Endothelial cell of umbilical vein (primary cell): ENCODE results near the gene PRXL2B. TPM values are rescaled to one million over a fixed set of nuclear protein-coding genes. Genes with fewer than 3 reads are reported as not detected.

Source experiments
- BruUV-seq: library from RNA; stranded (reverse); fragments of 400-500 nt; replicated peaks from 2 replicates; lab custom pipeline; 2021; lab: Mats Ljungman, UMichigan
- CTCF ChIA-PET: fragments of 300-600, 350-600 bp; sonication (Branson Sonifier 250); formaldehyde crosslinking; loops from one replicate; lab custom pipeline; 2021; ENCODE audit warnings: antibody characterized with exemption, inconsistent platforms; lab: Charles Lee
- POLR2A ChIA-PET: fragments of 300-600, 350-600 bp; sonication (Branson Sonifier 250); formaldehyde crosslinking; loops from one replicate; lab custom pipeline; 2021; ENCODE audit warnings: antibody characterized with exemption, inconsistent platforms; lab: Charles Lee
- DNase-seq: peaks from one replicate; pipeline ENCODE4 v3.0.0-alpha.2; 2011; ENCODE audit warnings: low read depth, low spot score
- FAIRE-seq: peaks from 2 replicates; lab custom pipeline; 2011; peaks lifted over from hg19 to GRCh38; lab: Jason Lieb, UNC
- H2AFZ ChIP-seq: 2 replicates; pipeline ENCODE4 v1.6.0; 2012; ENCODE audit warnings: low read depth, low read length, control low read depth, inconsistent platforms
- H3K27ac ChIP-seq: 2 replicates; pipeline ENCODE4 v1.5.1; 2011; ENCODE audit warnings: low read depth, mild to moderate bottlenecking, control low read depth, low read length, moderate library complexity; ENCODE audit not compliant: insufficient read depth
- H3K27me3 ChIP-seq, 2 experiments: 2 replicates each; pipeline versions ENCODE4 v1.6.0 to v1.6.1; 2011; ENCODE audit warnings: low read length in 2 of 2, mixed read lengths in 1 of 2; ENCODE audit not compliant: control insufficient read depth in 2 of 2, insufficient read depth in 2 of 2
- H3K36me3 ChIP-seq, 2 experiments: 2 replicates in 1 of 2; 3 replicates in 1 of 2; pipeline ENCODE4 v1.5.1; 2011; ENCODE audit warnings: low read length in 2 of 2, mild to moderate bottlenecking in 1 of 2, moderate library complexity in 1 of 2; ENCODE audit not compliant: control insufficient read depth in 2 of 2, insufficient read depth in 2 of 2; ENCODE audit errors: extremely low read depth in 1 of 2
- H3K4me1 ChIP-seq: 3 replicates; pipeline ENCODE4 v1.5.1; 2011; ENCODE audit warnings: mild to moderate bottlenecking, low read length; ENCODE audit not compliant: control insufficient read depth, insufficient read depth; ENCODE audit errors: extremely low read depth
- H3K4me2 ChIP-seq: 2 replicates; pipeline ENCODE4 v1.6.1; 2011; ENCODE audit warnings: low read length, control low read depth, mixed read lengths; ENCODE audit not compliant: insufficient read depth
- H3K4me3 ChIP-seq, 3 experiments: fragments of 200-600 bp in 1 of 3; sonication (generic), shearing (Covaris generic) in 1 of 3; replicated peaks in 1 of 3; 2 replicates each; pipeline ENCODE4 v1.5.1; 2011 to 2016; ENCODE audit warnings: control low read depth in 3 of 3, low read length in 3 of 3, mild to moderate bottlenecking in 2 of 3, inconsistent platforms in 1 of 3, low read depth in 1 of 3, moderate library complexity in 1 of 3; ENCODE audit not compliant: insufficient read depth in 1 of 3
- H3K79me2 ChIP-seq: 2 replicates; pipeline ENCODE4 v1.6.0; 2012; ENCODE audit warnings: low read length, inconsistent platforms; ENCODE audit not compliant: control insufficient read depth, insufficient read depth
- H3K9ac ChIP-seq: replicated peaks from 2 replicates; pipeline ENCODE3; 2011; ENCODE audit warnings: low read length, control low read depth; ENCODE audit not compliant: insufficient read depth; ENCODE audit errors: extremely low read depth
- H3K9me1 ChIP-seq: replicated peaks from 3 replicates; pipeline ENCODE4 v1.6.0; 2011; ENCODE audit warnings: mild to moderate bottlenecking, low read length; ENCODE audit not compliant: control insufficient read depth, insufficient read depth; ENCODE audit errors: extremely low read depth
- H3K9me3 ChIP-seq: replicated peaks from 2 replicates; pipeline ENCODE4 v1.5.1; 2012; ENCODE audit warnings: low read length, inconsistent platforms; ENCODE audit not compliant: control insufficient read depth, insufficient read depth
- H4K20me1 ChIP-seq: replicated peaks from 2 replicates; pipeline ENCODE3; 2011; ENCODE audit warnings: mild to moderate bottlenecking, low read length; ENCODE audit not compliant: control insufficient read depth, insufficient read depth; ENCODE audit errors: extremely low read depth
- CTCF ChIP-seq, 2 donors: IDR thresholded peaks; 1 replicate in 1 of 2; 2 replicates in 1 of 2; pipeline ENCODE4 v1.5.1; 2011; ENCODE audit warnings: low read length in 2 of 2, mild to moderate bottlenecking in 2 of 2, moderate library complexity in 2 of 2, control low read depth in 1 of 2, inconsistent platforms in 1 of 2, low read depth in 1 of 2; ENCODE audit not compliant: insufficient read depth in 1 of 2; ENCODE audit errors: extremely low read depth in 1 of 2
- EZH2 ChIP-seq: IDR thresholded peaks from 2 replicates; pipeline ENCODE4 v1.6.1; 2012; ENCODE audit warnings: borderline replicate concordance, low read depth, mild to moderate bottlenecking, moderate library complexity, low read length, inconsistent platforms; ENCODE audit not compliant: severe bottlenecking
- FOS ChIP-seq: IDR thresholded peaks from 2 replicates; pipeline ENCODE4 v1.6.1; 2011; ENCODE audit warnings: mild to moderate bottlenecking, low read length, moderate library complexity, borderline replicate concordance; ENCODE audit not compliant: insufficient read depth
- GATA2 ChIP-seq: IDR thresholded peaks from 2 replicates; pipeline ENCODE4 v1.7.0; 2011; ENCODE audit warnings: low read depth, mild to moderate bottlenecking, moderate library complexity, mixed read lengths, low read length; ENCODE audit not compliant: insufficient read length, insufficient read depth
- JUN ChIP-seq: IDR thresholded peaks from 2 replicates; pipeline ENCODE4 v1.6.1; 2011; ENCODE audit warnings: borderline replicate concordance, low read depth; ENCODE audit not compliant: insufficient read length, insufficient read depth
- MYC ChIP-seq: IDR thresholded peaks from one replicate; pipeline ENCODE4 v1.6.1; 2011; ENCODE audit warnings: mild to moderate bottlenecking, low read depth, low read length
- POLR2A ChIP-seq: IDR thresholded peaks from 2 replicates; pipeline ENCODE4 v1.6.1; 2012; ENCODE audit warnings: low read depth, mild to moderate bottlenecking, control low read depth, low read length
- POLR2AphosphoS5 ChIP-seq: IDR thresholded peaks from 2 replicates; pipeline ENCODE4 v1.6.1; 2012; ENCODE audit warnings: low read depth, mild to moderate bottlenecking, control low read depth, low read length, moderate library complexity; ENCODE audit not compliant: insufficient read depth
- dilution Hi-C: fragments of 300-500 bp; cut with MboI; formaldehyde crosslinking; loops from one replicate; pipeline ENCODE4 v1.15.0; 2019; ENCODE audit warnings: low sequenced_read_pairs; ENCODE audit not compliant: extremely low pct_ligation_motif_present
- intact Hi-C: fragments of 100-400 bp; cut with micrococcal nuclease; formaldehyde crosslinking; loops from one replicate; pipeline ENCODE4 v1.10.0; 2022
- polyA plus RNA-seq, 4 experiments: library from polyadenylated mRNA; depleted of rRNA in 3 of 4; stranded (reverse) in 3 of 4; unstranded in 1 of 4; fragments of >200 nt; gene quantifications; 2 replicates each; pipeline versions ENCODE4 v1.2.1 to v1.2.3, GENCODE V29; 2011 to 2012; ENCODE audit warnings: missing spikeins in 1 of 4
- total RNA-seq: library from RNA; stranded (reverse); gene quantifications from 2 replicates; pipeline ENCODE4 v1.2.3, GENCODE V29; 2021
- TF ChIP-seq, protein P1 (sequence below): IDR thresholded peaks from 2 replicates; pipeline ENCODE4 v1.6.1; 2011; ENCODE audit not compliant: insufficient read depth, insufficient read length

PRXL2B gene
- total and polyA plus RNA-seq, 2 donors (not counting 3 experiments of a cell fraction or from before 2014, with no cell fraction given): 29.6 to 55.8 TPM

DNA sequence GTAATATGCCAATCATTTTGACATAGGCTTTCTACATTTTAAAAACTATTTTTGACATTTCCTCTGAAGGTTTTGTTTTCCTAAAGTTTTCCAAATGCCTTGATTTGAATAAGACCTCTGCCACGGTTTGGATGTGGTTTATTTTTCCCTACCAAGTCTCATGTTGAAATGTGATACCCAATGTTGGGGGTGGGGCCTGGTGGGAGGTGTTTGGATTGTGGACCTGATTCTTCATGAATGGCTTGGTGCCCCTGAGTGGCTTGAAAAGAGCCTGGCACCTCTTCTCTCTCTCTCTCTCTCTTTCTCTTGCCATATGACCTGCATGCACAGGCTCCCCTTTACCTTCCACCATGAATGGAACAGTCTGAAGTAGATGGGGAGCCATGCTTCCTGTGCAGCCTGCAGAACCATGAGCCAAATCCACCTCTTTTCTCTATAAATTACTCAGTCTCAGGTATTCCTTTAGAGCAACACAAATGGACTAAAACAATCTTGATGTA, 31.4 kb downstream of the PRXL2B start:
- ChIA-PET POLR2A (no interaction called here), CTCF (no interaction called here)
- no peak overlapping the region for H3K4me3 ChIP-seq
- H4K20me1 ChIP-seq: no peaks in the 10 kb centered on the region
- no peak overlapping the region for H3K27ac ChIP-seq
- no peak overlapping the region for H3K9ac ChIP-seq
- BruUV-seq: no TSS peak
- no peak for TF ChIP-seq EZH2
- no peak for TF ChIP-seq MYC
- TF ChIP-seq FOS: no peak
- no peak for TF ChIP-seq CTCF (IDR thresholded peaks at IDR 0.05; ENCODE audit: extremely low read depth in 1 of 2, insufficient read depth in 1 of 2, low read depth in 1 of 2, low read length in 2 of 2)
- no peak for TF ChIP-seq POLR2AphosphoS5
- TF ChIP-seq POLR2A: no peak
- TF ChIP-seq GATA2: no peak
- TF ChIP-seq JUN: no peak
- TF ChIP-seq, protein P1, sequence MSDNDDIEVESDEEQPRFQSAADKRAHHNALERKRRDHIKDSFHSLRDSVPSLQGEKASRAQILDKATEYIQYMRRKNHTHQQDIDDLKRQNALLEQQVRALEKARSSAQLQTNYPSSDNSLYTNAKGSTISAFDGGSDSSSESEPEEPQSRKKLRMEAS: no peak
- H3K27me3 ChIP-seq: no peaks in the 10 kb centered on the region
- intact Hi-C loops: no loop called here
- H3K4me2 ChIP-seq: no peak overlapping the region
- DNase-seq (no peak), FAIRE-seq (no peak)
- H2AFZ ChIP-seq: no peak overlapping the region
- no peaks in the 10 kb centered on the region for H3K36me3 ChIP-seq
- no peaks in the 10 kb centered on the region for H3K4me1 ChIP-seq
- H3K9me1 ChIP-seq: no peaks in the 10 kb centered on the region
- H3K79me2 ChIP-seq: no peaks in the 10 kb centered on the region
- dilution Hi-C loops: no loop called here
- no peaks in the 10 kb centered on the region for H3K9me3 ChIP-seq
